GM18505 (cell line): ENCODE results near the gene GPR62.

ENCODE experiments used
- ATAC-seq: cut with Tn5 transposase; IDR thresholded peaks from one replicate; pipeline ENCODE4 v1.9.1; 2021; ENCODE audit not compliant: unreplicated experiment
- POLR2A ChIP-seq: IDR thresholded peaks from 4 replicates; pipeline ENCODE4 v1.6.1; 2011; ENCODE audit warnings: borderline replicate concordance; ENCODE audit not compliant: insufficient read depth, insufficient read length; ENCODE audit errors: extremely low read depth

Gene GPR62

GRCh38 chr3:51933471-51934138, 21.6 kb upstream of the GPR62 start:
- no peak for ATAC-seq
- TF ChIP-seq POLR2A = no peak

GRCh38 chr3:51934139-51934850, 20.9 kb upstream of the GPR62 start:
- ATAC-seq = no peak
- TF ChIP-seq POLR2A = no peak

- TF ChIP-seq POLR2A = no peak
- no peak for ATAC-seq
These were observed 19.9 kb upstream of the GPR62 start for GRCh38 chr3:51934991-51935885.

GRCh38 chr3:51935886-51936755, 19.1 kb upstream of the GPR62 start:
- ATAC-seq = no peak
- no peak for TF ChIP-seq POLR2A

- no peak for TF ChIP-seq POLR2A
- no peak for ATAC-seq
These were observed 18.2 kb upstream of the GPR62 start for GRCh38 chr3:51937014-51937413.

GRCh38 chr3:51937611-51938450, 17.4 kb upstream of the GPR62 start:
- no peak for ATAC-seq
- TF ChIP-seq POLR2A = no peak

- no peak for TF ChIP-seq POLR2A
- no peak for ATAC-seq
These were observed 16.3 kb upstream of the GPR62 start for GRCh38 chr3:51938780-51939425.

- ATAC-seq = no peak
- TF ChIP-seq POLR2A = no peak
These were observed 14.3 kb upstream of the GPR62 start for GRCh38 chr3:51940648-51941462.

- no peak for TF ChIP-seq POLR2A
- ATAC-seq = no peak
These were observed 13.8 kb upstream of the GPR62 start for GRCh38 chr3:51941463-51941797.

- peak; percentile 89 for ATAC-seq
- TF ChIP-seq POLR2A = peak; percentile 73
These were observed 13.2 kb upstream of the GPR62 start, which contains the start of the genes PARP3 and RRP9 for GRCh38 chr3:51941798-51942602. TSS of gene PARP3 (plus strand) at chr3:51942363. CDS start at chr3:51943356, 993 bp downstream. TSS of gene RRP9 (minus strand) at chr3:51941904. CDS start at chr3:51941867, 37 bp downstream.
